ENCODE data around the gene CERS2. TPM values are rescaled to one million over a fixed set of nuclear protein-coding genes. Genes with fewer than 3 reads are reported as not detected.

CERS2 gene
- total RNA-seq, 1 experiment from 2014 or later, result 348 TPM

DNA sequence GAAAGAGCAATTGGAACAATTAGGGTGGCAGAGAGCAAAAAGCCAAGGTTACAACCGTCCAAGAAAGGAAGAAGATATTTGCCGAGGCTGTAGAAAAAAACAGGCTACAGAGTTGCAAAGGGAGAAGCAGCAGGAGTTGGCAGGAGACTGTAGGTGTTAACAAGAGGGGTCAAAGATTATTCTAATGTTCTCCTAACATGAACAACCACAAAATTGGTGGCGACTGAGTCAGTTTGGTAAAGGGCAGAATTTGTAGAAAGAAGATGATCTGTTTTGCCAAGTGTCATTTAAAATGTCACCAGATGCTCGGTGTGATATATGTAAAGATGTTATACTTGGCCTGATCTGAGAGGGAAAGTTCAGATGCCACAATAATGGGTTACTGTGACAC is 33.2 kb upstream of the CERS2 start:
- Histone ChIP-seq H3K27me3 (ENCODE audit: control insufficient read depth, insufficient read depth, low read length) (no peaks in the 10 kb centered on the region), H3K9me3 (ENCODE audit: control insufficient read depth, insufficient read depth, low read depth, low read length) (no peaks in the 10 kb centered on the region), H3K27ac (ENCODE audit: low read length) (peak overlapping the region; percentile 90), H3K4me3 (ENCODE audit: low read depth in 2 of 2, low read length in 2 of 2) (peak overlapping the region; percentile 91 to 95), H3K4me1 (ENCODE audit: control insufficient read depth, insufficient read depth, low read length) (peaks cover 7% of the 10 kb centered on the region), H3K36me3 (ENCODE audit: control insufficient read depth, insufficient read depth, low read length) (no peaks in the 10 kb centered on the region)
- DNase-seq (ENCODE audit: low read depth, low spot score), result no peak
- POLR2A ChIA-PET, result no interaction called here
- in situ Hi-C loops (cut with HindIII; ENCODE audit: low pct_unique_long_range_greater_than_20kb, low sequenced_read_pairs) (no loop called here), intact Hi-C loops (cut with micrococcal nuclease; ENCODE audit: unreplicated experiment) (no loop called here)
- CTCF ChIA-PET, result no interaction called here
- BruUV-seq (replicated peaks), result no TSS peak
- TF ChIP-seq, protein P1, sequence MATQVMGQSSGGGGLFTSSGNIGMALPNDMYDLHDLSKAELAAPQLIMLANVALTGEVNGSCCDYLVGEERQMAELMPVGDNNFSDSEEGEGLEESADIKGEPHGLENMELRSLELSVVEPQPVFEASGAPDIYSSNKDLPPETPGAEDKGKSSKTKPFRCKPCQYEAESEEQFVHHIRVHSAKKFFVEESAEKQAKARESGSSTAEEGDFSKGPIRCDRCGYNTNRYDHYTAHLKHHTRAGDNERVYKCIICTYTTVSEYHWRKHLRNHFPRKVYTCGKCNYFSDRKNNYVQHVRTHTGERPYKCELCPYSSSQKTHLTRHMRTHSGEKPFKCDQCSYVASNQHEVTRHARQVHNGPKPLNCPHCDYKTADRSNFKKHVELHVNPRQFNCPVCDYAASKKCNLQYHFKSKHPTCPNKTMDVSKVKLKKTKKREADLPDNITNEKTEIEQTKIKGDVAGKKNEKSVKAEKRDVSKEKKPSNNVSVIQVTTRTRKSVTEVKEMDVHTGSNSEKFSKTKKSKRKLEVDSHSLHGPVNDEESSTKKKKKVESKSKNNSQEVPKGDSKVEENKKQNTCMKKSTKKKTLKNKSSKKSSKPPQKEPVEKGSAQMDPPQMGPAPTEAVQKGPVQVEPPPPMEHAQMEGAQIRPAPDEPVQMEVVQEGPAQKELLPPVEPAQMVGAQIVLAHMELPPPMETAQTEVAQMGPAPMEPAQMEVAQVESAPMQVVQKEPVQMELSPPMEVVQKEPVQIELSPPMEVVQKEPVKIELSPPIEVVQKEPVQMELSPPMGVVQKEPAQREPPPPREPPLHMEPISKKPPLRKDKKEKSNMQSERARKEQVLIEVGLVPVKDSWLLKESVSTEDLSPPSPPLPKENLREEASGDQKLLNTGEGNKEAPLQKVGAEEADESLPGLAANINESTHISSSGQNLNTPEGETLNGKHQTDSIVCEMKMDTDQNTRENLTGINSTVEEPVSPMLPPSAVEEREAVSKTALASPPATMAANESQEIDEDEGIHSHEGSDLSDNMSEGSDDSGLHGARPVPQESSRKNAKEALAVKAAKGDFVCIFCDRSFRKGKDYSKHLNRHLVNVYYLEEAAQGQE (IDR thresholded peaks at IDR 0.05; ENCODE audit: insufficient read depth in 1 of 2, low read depth in 2 of 2, low read length in 1 of 2), result no peak
- TF ChIP-seq SIN3A (IDR thresholded peaks at IDR 0.05; ENCODE audit: borderline replicate concordance, insufficient read depth, low read depth, low read length) (no peak), POLR2AphosphoS5 (IDR thresholded peaks at IDR 0.05; ENCODE audit: low read depth, low read length) (no peak), TCF7L2 (IDR thresholded peaks at IDR 0.05; ENCODE audit: low read depth, low read length) (no peak)
- TF ChIP-seq, protein P2, sequence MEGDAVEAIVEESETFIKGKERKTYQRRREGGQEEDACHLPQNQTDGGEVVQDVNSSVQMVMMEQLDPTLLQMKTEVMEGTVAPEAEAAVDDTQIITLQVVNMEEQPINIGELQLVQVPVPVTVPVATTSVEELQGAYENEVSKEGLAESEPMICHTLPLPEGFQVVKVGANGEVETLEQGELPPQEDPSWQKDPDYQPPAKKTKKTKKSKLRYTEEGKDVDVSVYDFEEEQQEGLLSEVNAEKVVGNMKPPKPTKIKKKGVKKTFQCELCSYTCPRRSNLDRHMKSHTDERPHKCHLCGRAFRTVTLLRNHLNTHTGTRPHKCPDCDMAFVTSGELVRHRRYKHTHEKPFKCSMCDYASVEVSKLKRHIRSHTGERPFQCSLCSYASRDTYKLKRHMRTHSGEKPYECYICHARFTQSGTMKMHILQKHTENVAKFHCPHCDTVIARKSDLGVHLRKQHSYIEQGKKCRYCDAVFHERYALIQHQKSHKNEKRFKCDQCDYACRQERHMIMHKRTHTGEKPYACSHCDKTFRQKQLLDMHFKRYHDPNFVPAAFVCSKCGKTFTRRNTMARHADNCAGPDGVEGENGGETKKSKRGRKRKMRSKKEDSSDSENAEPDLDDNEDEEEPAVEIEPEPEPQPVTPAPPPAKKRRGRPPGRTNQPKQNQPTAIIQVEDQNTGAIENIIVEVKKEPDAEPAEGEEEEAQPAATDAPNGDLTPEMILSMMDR (IDR thresholded peaks at IDR 0.05), result no peak
- ATAC-seq, result no peak

DNA sequence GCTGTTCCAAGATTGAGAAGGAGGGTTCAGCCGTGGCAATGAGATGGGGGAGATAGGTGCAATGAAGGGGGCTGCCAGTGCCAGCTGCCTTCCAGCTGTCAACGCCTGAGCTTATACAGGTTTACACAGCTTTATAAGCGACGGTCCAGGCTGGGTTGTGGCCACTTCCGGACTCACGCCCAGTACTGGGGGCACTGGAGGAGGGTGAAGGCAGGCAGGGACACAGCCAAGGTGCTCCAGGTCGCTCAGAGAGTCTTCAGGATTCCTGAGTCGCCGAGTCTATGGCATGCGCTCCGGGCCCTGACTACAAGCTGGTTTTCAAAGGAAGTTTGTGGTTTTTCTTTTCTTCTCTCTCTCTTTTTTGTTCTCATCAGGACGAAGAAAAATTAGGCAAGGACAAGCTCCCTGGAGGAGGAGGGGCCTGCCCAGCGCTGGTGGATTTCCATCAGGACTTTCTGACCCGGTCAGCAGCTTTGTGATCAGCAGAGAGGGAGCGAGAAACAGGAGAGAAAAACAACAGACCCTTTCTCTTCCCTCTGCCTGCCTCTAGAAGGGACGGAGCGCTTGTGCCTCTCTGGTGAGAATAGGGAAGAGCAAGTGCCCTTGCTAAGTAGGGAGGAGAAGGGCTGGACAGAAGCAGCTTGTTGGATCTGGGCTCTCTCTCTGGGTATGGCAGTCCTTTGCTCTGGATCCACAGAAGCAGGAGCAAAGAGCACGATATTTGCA is 31.9 kb upstream of the CERS2 start, which contains the start of gene MINDY1:
MINDY1 (minus strand) TSS at position 576 of the 726 bp plus-strand sequence. CDS start 4,285 bp downstream, outside the sequence.
- Histone ChIP-seq H3K27me3 (ENCODE audit: control insufficient read depth, insufficient read depth, low read length) (no peaks in the 10 kb centered on the region), H3K36me3 (ENCODE audit: control insufficient read depth, insufficient read depth, low read length) (no peaks in the 10 kb centered on the region), H3K9me3 (ENCODE audit: control insufficient read depth, insufficient read depth, low read depth, low read length) (no peaks in the 10 kb centered on the region), H3K27ac (ENCODE audit: low read length) (peak within 1 kb of the TSS; percentile 90), H3K4me3 (ENCODE audit: low read depth in 2 of 2, low read length in 2 of 2) (peak within 1 kb of the TSS; percentile 91 to 95), H3K4me1 (ENCODE audit: control insufficient read depth, insufficient read depth, low read length) (peaks cover 7% of the 10 kb centered on the region)
- ATAC-seq, result peak; percentile 88
- TSS peak; percentile 75 for BruUV-seq (replicated peaks)
- intact Hi-C loops (cut with micrococcal nuclease; ENCODE audit: unreplicated experiment), result no loop called here
- TF ChIP-seq, protein P1 (IDR thresholded peaks at IDR 0.05; ENCODE audit: insufficient read depth in 1 of 2, low read depth in 2 of 2, low read length in 1 of 2), result peak in 1 of 2 experiments; percentile 28; a peak in 1 of 4 replicates
- no peak for TF ChIP-seq TCF7L2 (IDR thresholded peaks at IDR 0.05; ENCODE audit: low read depth, low read length)
- TF ChIP-seq SIN3A (IDR thresholded peaks at IDR 0.05; ENCODE audit: borderline replicate concordance, insufficient read depth, low read depth, low read length), result no peak
- TF ChIP-seq POLR2AphosphoS5 (IDR thresholded peaks at IDR 0.05; ENCODE audit: low read depth, low read length), result no peak
- TF ChIP-seq, protein P2 (IDR thresholded peaks at IDR 0.05), result peak; percentile 71; the same call in 1 of the 2 replicates
- ChIA-PET POLR2A (interaction anchor here (0.5 to 1.1 kb wide), 7 partner anchors 26 to 667 kb away, joined by 3 to 11 read pairs (median 5); no protein-coding TSS in a partner anchor), CTCF (interaction anchor here (0.5 to 1.5 kb wide), 9 partner anchors 10 to 751 kb away, joined by 3 to 13 read pairs (median 4); no protein-coding TSS in a partner anchor)
- no peak for DNase-seq (ENCODE audit: low read depth, low spot score)
- in situ Hi-C loops (cut with HindIII; ENCODE audit: low pct_unique_long_range_greater_than_20kb, low sequenced_read_pairs), result no loop called here

Measured in Panc1 (cell line).